Measurements from ENCODE around the gene TMEM233.

- TF ChIP-seq ZNF8 (CRISPR knock-in tag; IDR thresholded peaks at IDR 0.05) (no peak), ISL1 (CRISPR knock-in tag; IDR thresholded peaks at IDR 0.05) (no peak), BACH2 (CRISPR knock-in tag; IDR thresholded peaks at IDR 0.05; ENCODE audit: borderline replicate concordance) (no peak), CSRNP3 (CRISPR knock-in tag; IDR thresholded peaks at IDR 0.05) (no peak), ARNTL (CRISPR knock-in tag; IDR thresholded peaks at IDR 0.05; ENCODE audit: borderline replicate concordance, low read depth) (no peak), CREB5 (CRISPR knock-in tag; IDR thresholded peaks at IDR 0.05; ENCODE audit: low read depth) (no peak), OSR1 (CRISPR knock-in tag; IDR thresholded peaks at IDR 0.05) (no peak), ZFP30 (CRISPR knock-in tag; IDR thresholded peaks at IDR 0.05) (no peak), CSDC2 (CRISPR knock-in tag; IDR thresholded peaks at IDR 0.05) (no peak), ZNF565 (CRISPR knock-in tag; conservative IDR thresholded peaks at IDR 0.05; ENCODE audit: low read depth) (no peak), PATZ1 (CRISPR knock-in tag; IDR thresholded peaks at IDR 0.05; ENCODE audit: borderline replicate concordance) (no peak), TSHZ2 (CRISPR knock-in tag; IDR thresholded peaks at IDR 0.05) (no peak), TOX (CRISPR knock-in tag; IDR thresholded peaks at IDR 0.05; ENCODE audit: borderline replicate concordance) (no peak), RARB (CRISPR knock-in tag; IDR thresholded peaks at IDR 0.05) (no peak)
Measured at GRCh38 chr12:119679490-119679889, 85.9 kb downstream of the TMEM233 start.
